Adrenal gland (tissue), 12 donors: ENCODE data around the gene ATF2. TPM values are rescaled to one million over a fixed set of nuclear protein-coding genes. Genes with fewer than 3 reads are reported as not detected.

Source experiments
- DNase-seq, 7 donors: peaks; one replicate each; pipeline ENCODE4 v3.0.0-alpha.2; 2019 to 2020
- H3K27ac ChIP-seq, 5 donors: fragments of 200-600 bp; sonication (generic) in 4 of 5; 1 replicate in 3 of 5; 2 replicates in 2 of 5; pipeline versions ENCODE4 v1.5.1 to v1.8.0; 2016 to 2020; ENCODE audit warnings: mild to moderate bottlenecking in 1 of 5
- H3K27me3 ChIP-seq: fragments of 200-600 bp; 2 replicates; pipeline ENCODE4 v1.8.0; 2021
- H3K36me3 ChIP-seq, 2 donors: fragments of 200-600 bp; replicated peaks in 1 of 2; 1 replicate in 1 of 2; 2 replicates in 1 of 2; pipeline versions ENCODE4 v1.5.1 to v1.8.0; 2018 to 2022
- H3K4me1 ChIP-seq, 2 donors: fragments of 200-600 bp; replicated peaks in 1 of 2; 1 replicate in 1 of 2; 2 replicates in 1 of 2; pipeline versions ENCODE4 v1.5.1 to v1.8.0; 2018 to 2021
- H3K4me3 ChIP-seq, 4 donors: fragments of 200-600 bp; sonication (generic) in 3 of 4; one replicate each; pipeline ENCODE4 v1.5.1; 2016 to 2018
- H3K9me3 ChIP-seq, 3 donors: fragments of 200-600 bp; sonication (generic) in 1 of 3; replicated peaks in 1 of 3; 1 replicate in 2 of 3; 2 replicates in 1 of 3; pipeline versions ENCODE4 v1.5.1 to v1.8.0; 2016 to 2021
- CTCF ChIP-seq, 6 experiments: fragments of 450-650 bp in 4 of 6; fragments of 200-600 bp in 2 of 6; sonication (generic) in 1 of 6; IDR thresholded peaks; 1 replicate in 5 of 6; 2 replicates in 1 of 6; pipeline versions ENCODE4 v1.5.1 to v1.8.0; 2016 to 2021; ENCODE audit warnings: antibody characterized with exemption in 6 of 6, mild to moderate bottlenecking in 2 of 6, moderate library complexity in 1 of 6
- POLR2A ChIP-seq, 2 donors: fragments of 450-650 bp; IDR thresholded peaks; one replicate each; pipeline ENCODE4 v1.6.1; 2017; ENCODE audit warnings: antibody characterized with exemption in 2 of 2, mild to moderate bottlenecking in 2 of 2, moderate library complexity in 1 of 2
- WGBS, 4 donors: extraction: QIAGEN DNeasy Blood & Tissue Kit in 2 of 4; methylation state at CpG; one replicate each; pipeline versions ENCODE4 v1.1.5 to v1.1.7; 2013 to 2017; 5-methylcytosine and 5-hydroxymethylcytosine counted together
- intact Hi-C, 2 donors: fragments of 100-400 bp; cut with DNase I; formaldehyde crosslinking; loops; one replicate each; pipeline versions ENCODE4 v1.14.1 to v1.15.0; 2022 to 2023
- polyA plus RNA-seq, 3 donors: library from polyadenylated mRNA; stranded (reverse); fragments of 200-250 nt in 2 of 3; fragments of 350-450 nt in 1 of 3; fragmentation: Illumina TruSeq in 1 of 3; extraction: RNeasy Lipid Tissue Mini Kit (QIAGEN cat#74804) in 1 of 3; gene quantifications; one replicate each; pipeline ENCODE4 v1.2.3, GENCODE V29; 2013 to 2014
- total RNA-seq, 9 donors: library from RNA; depleted of rRNA in 4 of 9; stranded (reverse); fragments of >200 nt in 4 of 9; fragments of 120-200 nt in 1 of 9; fragmentation: NEBNext Ultra II Directional in 1 of 9; extraction: Animal tissue kit (Norgen Biotek cat#: 25700) in 1 of 9; gene quantifications; one replicate each; pipeline versions ENCODE4 v1.1.0 to v1.2.4, GENCODE V29; 2013 to 2023
- donor health status: healthy with polysubstance abuse.
- donor health status: Bipolar disorder and iron deficiency.
- donor health status: DM: yes; HTN: yes; CAD: no.
- donor health status: DM: no; HTN: no; CAD: no.
- donor health status: DM: no; HTN: no; CAD: no.
- donor health status: DM: yes; HTN: yes; CAD: no.

ATF2 gene
- total and polyA plus RNA-seq, 12 donors = 16.5 to 60.1 (median 51.4) TPM

GRCh38 chr2:175170659-175171304 lies 2.8 kb upstream of the ATF2 start:
- intact Hi-C loops = no loop called here
- Histone ChIP-seq H3K27ac (no peak overlapping the region), H3K27me3 (no peaks in the 10 kb centered on the region), H3K4me1 (peaks cover 9 to 23% of the 10 kb centered on the region in 2 donors), H3K36me3 (peaks cover 0 to 4% of the 10 kb centered on the region in 2 donors), H3K4me3 (no peak overlapping the region), H3K9me3 (no peaks in the 10 kb centered on the region)
- DNase-seq = no peak
- 86 to 91% (median 87%) methylated on average over 3 of the region's 3 CpGs for WGBS, 4 donors
- TF ChIP-seq POLR2A (IDR thresholded peaks at IDR 0.05) (no peak), CTCF (IDR thresholded peaks at IDR 0.05) (no peak)

- no peaks in the 10 kb centered on the region for H3K9me3 ChIP-seq
- no peak for DNase-seq
- no peak for TF ChIP-seq POLR2A (IDR thresholded peaks at IDR 0.05)
- no peak for TF ChIP-seq CTCF (IDR thresholded peaks at IDR 0.05)
- H3K4me1 ChIP-seq = peaks cover 9 to 23% of the 10 kb centered on the region in 2 donors
- intact Hi-C loops = no loop called here
- H3K27ac ChIP-seq = no peak overlapping the region
- 49 to 55% (median 53%) methylated on average over 3 of the region's 3 CpGs for WGBS, 4 donors
- peak overlapping the region in 1 of 4 donors; percentile 82 for H3K4me3 ChIP-seq
- H3K36me3 ChIP-seq = no peaks in the 10 kb centered on the region
- H3K27me3 ChIP-seq = no peaks in the 10 kb centered on the region
Measured at GRCh38 chr2:175169191-175169590, 1.2 kb upstream of the ATF2 start.

- Histone ChIP-seq H3K4me1 (peaks cover 9 to 23% of the 10 kb centered on the region in 2 donors), H3K4me3 (peak overlapping the region in 3 of 4 donors; percentile 34 to 82 (median 44)), H3K9me3 (no peaks in the 10 kb centered on the region), H3K27me3 (no peaks in the 10 kb centered on the region), H3K36me3 (no peaks in the 10 kb centered on the region), H3K27ac (peak overlapping the region; percentile 50 to 98 (median 93))
- no peak for DNase-seq
- intact Hi-C loops = no loop called here
- TF ChIP-seq POLR2A (IDR thresholded peaks at IDR 0.05) (peak in 1 of 2 donors; percentile 53), CTCF (IDR thresholded peaks at IDR 0.05) (no peak)
- 0 to 1% (median 0%) methylated on average over 11 of the region's 11 CpGs for WGBS, 4 donors
Measured at GRCh38 chr2:175168564-175168945, 552 bp upstream of the ATF2 start.

- H3K27me3 ChIP-seq = no peaks in the 10 kb centered on the region
- intact Hi-C loops = no loop called here
- TF ChIP-seq POLR2A (IDR thresholded peaks at IDR 0.05) (no peak), CTCF (IDR thresholded peaks at IDR 0.05) (no peak)
- H3K27ac ChIP-seq = peak overlapping the region; percentile 93 to 99 (median 95)
- DNase-seq = peak in 6 of 7 donors; percentile 45 to 70 (median 54)
- no peaks in the 10 kb centered on the region for H3K36me3 ChIP-seq
- H3K9me3 ChIP-seq = no peaks in the 10 kb centered on the region
- H3K4me1 ChIP-seq = peaks cover 9 to 26% of the 10 kb centered on the region in 2 donors
- 0 to 1% (median 0%) methylated on average over 13 to 32 of the region's 32 CpGs for WGBS, 4 donors
- H3K4me3 ChIP-seq = peak overlapping the region; percentile 51 to 99 (median 76)
Measured at GRCh38 chr2:175167076-175167791, 769 bp downstream of the ATF2 start.
